ENCODE results near the gene ZFYVE27. TPM values are rescaled to one million over a fixed set of nuclear protein-coding genes. Genes with fewer than 3 reads are reported as not detected.

Gene ZFYVE27
- total and polyA plus RNA-seq, 2 experiments from 2014 or later = 17.2 to 32.6 TPM

DNA sequence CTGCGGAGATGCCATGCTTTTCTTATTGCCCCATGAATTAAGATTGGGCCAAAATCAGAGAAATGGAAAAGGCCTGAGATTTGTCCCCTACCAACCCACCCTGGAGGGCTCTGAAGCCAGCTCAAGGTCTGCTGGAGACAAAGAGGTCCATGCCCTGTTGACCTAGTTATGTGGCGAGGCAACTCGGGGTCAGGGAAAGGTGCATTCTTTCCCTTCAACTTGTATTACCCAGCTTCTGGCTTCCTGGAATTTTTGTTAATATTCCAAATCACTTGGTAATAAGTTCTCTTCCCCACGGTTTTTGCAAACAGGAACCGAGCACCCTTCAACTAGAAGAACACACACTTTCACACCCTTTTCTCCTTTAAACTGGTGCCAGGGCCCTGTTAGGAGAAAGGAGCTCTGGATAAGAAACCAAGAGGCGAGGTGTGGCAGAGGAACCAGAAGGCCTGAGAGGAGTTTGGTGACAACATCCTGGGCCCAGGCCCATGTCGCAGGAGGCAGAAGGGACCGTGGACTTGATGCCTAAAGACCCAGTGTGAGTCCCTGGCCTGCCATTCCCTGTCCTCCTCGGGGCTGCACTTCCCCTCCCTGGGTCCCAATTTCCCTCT, 47.4 kb downstream of the ZFYVE27 start:
- no peak overlapping the region for H2AFZ ChIP-seq
- no peaks in the 10 kb centered on the region for H3K4me1 ChIP-seq (ENCODE audit: insufficient read depth)
- H3K79me2 ChIP-seq (ENCODE audit: insufficient read depth) = no peaks in the 10 kb centered on the region
- no peak overlapping the region for H3K4me2 ChIP-seq (ENCODE audit: unreplicated experiment)
- no peaks in the 10 kb centered on the region for H3F3A ChIP-seq (ENCODE audit: insufficient read depth)
- H3K9me3 ChIP-seq (ENCODE audit: low read depth) = no peaks in the 10 kb centered on the region
- H3K27ac ChIP-seq = no peak overlapping the region
- in situ Hi-C loops (cut with MboI) = loop anchor here (25.0 kb wide), 1 partner anchor 253 kb away; the partner anchor contains the start of gene CRTAC1
- H4K20me1 ChIP-seq (ENCODE audit: insufficient read depth) = no peaks in the 10 kb centered on the region
- H3K9me2 ChIP-seq (ENCODE audit: insufficient read depth) = no peaks in the 10 kb centered on the region
- H3K4me3 ChIP-seq = no peak overlapping the region
- DNase-seq = no peak
- H3K9ac ChIP-seq = no peak overlapping the region
- 61 to 68% methylated on average over 9 of the region's 9 CpGs for WGBS, 2 experiments (ENCODE audit: low coverage in 1 of 2, low lambda C conversion rate in 2 of 2, missing lambda C conversion rate in 2 of 2)
- H3K27me3 ChIP-seq (replicated peaks; ENCODE audit: insufficient read depth) = peaks cover 8% of the 10 kb centered on the region
- TF ChIP-seq EZH2 (IDR thresholded peaks at IDR 0.05; ENCODE audit: insufficient read depth, poor library complexity, severe bottlenecking) = no peak
- TF ChIP-seq EZH2phosphoT487 (IDR thresholded peaks at IDR 0.05; ENCODE audit: insufficient read depth, low read depth) = no peak
- H3K36me3 ChIP-seq (ENCODE audit: low read depth) = no peaks in the 10 kb centered on the region

DNA sequence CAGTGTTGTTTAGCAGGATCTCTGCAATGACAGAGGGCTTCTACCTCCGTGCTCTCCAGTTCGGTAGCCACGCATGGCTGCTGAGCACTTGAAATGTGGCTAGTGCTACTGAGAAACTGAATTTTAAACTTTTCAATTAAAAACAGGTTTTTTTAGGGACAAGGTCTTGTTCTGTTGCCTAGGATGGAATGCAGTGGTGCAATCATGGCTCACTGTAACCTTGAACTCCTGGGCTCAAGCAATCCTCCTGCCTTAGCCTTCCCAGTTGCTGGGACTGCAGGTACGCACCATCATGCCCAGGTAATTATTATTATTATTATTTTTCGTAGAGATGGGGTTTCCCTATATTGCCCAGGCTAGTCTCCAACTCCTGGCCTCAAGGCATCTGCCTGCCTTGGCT, 48.3 kb downstream of the ZFYVE27 start:
- no peaks in the 10 kb centered on the region for H4K20me1 ChIP-seq (ENCODE audit: insufficient read depth)
- no peaks in the 10 kb centered on the region for H3K36me3 ChIP-seq (ENCODE audit: low read depth)
- no peak overlapping the region for H3K4me3 ChIP-seq
- no peak overlapping the region for H3K9ac ChIP-seq
- no peaks in the 10 kb centered on the region for H3K9me3 ChIP-seq (ENCODE audit: low read depth)
- 57 to 61% methylated on average over 5 of the region's 5 CpGs for WGBS, 2 experiments (ENCODE audit: low coverage in 1 of 2, low lambda C conversion rate in 2 of 2, missing lambda C conversion rate in 2 of 2)
- H3F3A ChIP-seq (ENCODE audit: insufficient read depth) = no peaks in the 10 kb centered on the region
- H3K9me2 ChIP-seq (ENCODE audit: insufficient read depth) = no peaks in the 10 kb centered on the region
- TF ChIP-seq EZH2phosphoT487 (IDR thresholded peaks at IDR 0.05; ENCODE audit: insufficient read depth, low read depth) (no peak), EZH2 (IDR thresholded peaks at IDR 0.05; ENCODE audit: insufficient read depth, poor library complexity, severe bottlenecking) (no peak)
- no peak for DNase-seq
- H2AFZ ChIP-seq = no peak overlapping the region
- no peaks in the 10 kb centered on the region for H3K79me2 ChIP-seq (ENCODE audit: insufficient read depth)
- peaks cover 8% of the 10 kb centered on the region for H3K27me3 ChIP-seq (replicated peaks; ENCODE audit: insufficient read depth)
- no peak overlapping the region for H3K4me2 ChIP-seq (ENCODE audit: unreplicated experiment)
- no peaks in the 10 kb centered on the region for H3K4me1 ChIP-seq (ENCODE audit: insufficient read depth)
- in situ Hi-C loops (cut with MboI) = loop anchor here (25.0 kb wide), 1 partner anchor 252 kb away; the partner anchor contains the start of gene CRTAC1
- no peak overlapping the region for H3K27ac ChIP-seq

DNA sequence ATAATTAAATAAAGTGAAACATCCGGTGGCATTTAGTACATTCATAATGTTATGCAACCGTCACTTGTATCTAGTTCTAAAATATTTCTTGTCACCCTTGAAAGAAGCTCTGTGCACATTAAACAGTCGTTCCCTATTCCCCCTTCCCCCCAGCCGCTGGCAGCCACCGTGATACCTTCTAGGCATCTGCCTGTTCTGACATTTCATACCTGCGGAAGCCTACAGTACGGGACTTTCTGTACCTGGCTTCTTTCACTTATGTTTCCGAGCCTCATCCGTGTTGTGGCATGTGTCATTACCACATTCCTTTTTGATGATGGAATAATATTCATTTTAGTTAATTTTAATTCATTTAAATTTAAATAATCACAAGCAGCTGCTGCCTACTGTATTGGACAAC, 48.8 kb downstream of the ZFYVE27 start:
- H2AFZ ChIP-seq = no peak overlapping the region
- no peaks in the 10 kb centered on the region for H4K20me1 ChIP-seq (ENCODE audit: insufficient read depth)
- H3K79me2 ChIP-seq (ENCODE audit: insufficient read depth) = no peaks in the 10 kb centered on the region
- no peak overlapping the region for H3K9ac ChIP-seq
- peaks cover 8% of the 10 kb centered on the region for H3K27me3 ChIP-seq (replicated peaks; ENCODE audit: insufficient read depth)
- DNase-seq = no peak
- H3K4me1 ChIP-seq (ENCODE audit: insufficient read depth) = no peaks in the 10 kb centered on the region
- H3K4me2 ChIP-seq (ENCODE audit: unreplicated experiment) = no peak overlapping the region
- H3K27ac ChIP-seq = no peak overlapping the region
- no peak overlapping the region for H3K4me3 ChIP-seq
- in situ Hi-C loops (cut with MboI) = loop anchor here (25.0 kb wide), 1 partner anchor 252 kb away; the partner anchor contains the start of gene CRTAC1
- H3K36me3 ChIP-seq (ENCODE audit: low read depth) = no peaks in the 10 kb centered on the region
- no peaks in the 10 kb centered on the region for H3F3A ChIP-seq (ENCODE audit: insufficient read depth)
- TF ChIP-seq EZH2 (IDR thresholded peaks at IDR 0.05; ENCODE audit: insufficient read depth, poor library complexity, severe bottlenecking) (no peak), EZH2phosphoT487 (IDR thresholded peaks at IDR 0.05; ENCODE audit: insufficient read depth, low read depth) (no peak)
- H3K9me2 ChIP-seq (ENCODE audit: insufficient read depth) = no peaks in the 10 kb centered on the region
- H3K9me3 ChIP-seq (ENCODE audit: low read depth) = no peaks in the 10 kb centered on the region
- WGBS, 2 experiments (ENCODE audit: low coverage in 1 of 2, low lambda C conversion rate in 2 of 2, missing lambda C conversion rate in 2 of 2) = 55 to 59% methylated on average over 9 of the region's 9 CpGs

DNA sequence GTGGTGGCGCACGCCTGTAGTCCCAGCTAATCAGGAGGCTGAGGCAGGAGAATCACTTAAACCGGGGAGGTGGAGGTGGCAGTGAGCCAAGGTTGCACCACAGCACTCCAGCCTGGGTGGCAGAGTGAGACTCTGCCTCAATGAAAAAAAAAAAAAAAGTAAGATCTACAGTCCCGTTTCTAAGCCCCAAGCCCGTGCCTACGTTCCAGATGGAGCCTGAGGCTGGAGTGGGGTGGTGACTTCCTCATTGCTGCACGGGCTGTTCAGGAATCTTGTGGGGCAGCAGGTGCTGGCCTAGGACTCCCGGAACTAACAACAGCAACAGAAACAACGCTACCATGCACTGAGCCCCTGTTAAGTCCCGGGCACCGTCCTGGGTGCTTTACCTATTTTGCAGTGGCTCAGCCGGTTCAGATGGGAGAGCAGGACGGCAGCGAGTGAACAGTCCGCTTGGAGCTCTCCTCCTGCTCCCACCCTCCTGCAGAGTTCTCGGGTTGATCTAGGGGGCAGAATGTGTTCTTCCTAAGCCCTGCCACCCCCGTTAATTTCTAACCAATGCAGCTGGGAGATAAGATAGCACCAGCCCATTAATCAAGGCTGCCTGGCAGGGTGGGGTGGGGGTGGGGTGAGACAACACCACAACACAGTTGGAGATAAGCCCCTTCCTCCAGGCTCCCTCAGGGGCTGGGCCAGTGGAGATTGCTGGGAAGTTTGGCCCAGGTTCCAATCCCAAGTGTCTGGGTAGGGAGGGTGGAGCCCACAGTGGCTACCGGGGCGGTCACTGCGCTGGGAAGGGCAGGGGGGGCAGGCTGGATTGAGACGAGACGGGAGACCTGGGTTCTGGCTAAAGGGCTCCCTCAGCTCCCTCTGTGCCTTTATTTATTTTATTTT, 51.9 kb downstream of the ZFYVE27 start:
- Histone ChIP-seq H3K4me3 (no peak overlapping the region), H3K9ac (no peak overlapping the region), H3K79me2 (ENCODE audit: insufficient read depth) (no peaks in the 10 kb centered on the region), H3K4me2 (ENCODE audit: unreplicated experiment) (no peak overlapping the region), H4K20me1 (ENCODE audit: insufficient read depth) (no peaks in the 10 kb centered on the region), H3K36me3 (ENCODE audit: low read depth) (no peaks in the 10 kb centered on the region), H3F3A (ENCODE audit: insufficient read depth) (no peaks in the 10 kb centered on the region), H3K27ac (no peak overlapping the region), H2AFZ (no peak overlapping the region), H3K4me1 (ENCODE audit: insufficient read depth) (no peaks in the 10 kb centered on the region), H3K27me3 (replicated peaks; ENCODE audit: insufficient read depth) (peaks cover 8% of the 10 kb centered on the region), H3K9me3 (ENCODE audit: low read depth) (no peaks in the 10 kb centered on the region), H3K9me2 (ENCODE audit: insufficient read depth) (no peaks in the 10 kb centered on the region)
- TF ChIP-seq EZH2phosphoT487 (IDR thresholded peaks at IDR 0.05; ENCODE audit: insufficient read depth, low read depth) (no peak), EZH2 (IDR thresholded peaks at IDR 0.05; ENCODE audit: insufficient read depth, poor library complexity, severe bottlenecking) (no peak)
- WGBS, 2 experiments (ENCODE audit: low coverage in 1 of 2, low lambda C conversion rate in 2 of 2, missing lambda C conversion rate in 2 of 2) = 16 to 17% methylated on average over 21 to 22 of the region's 22 CpGs
- in situ Hi-C loops (cut with MboI) = loop anchor here (25.0 kb wide), 1 partner anchor 249 kb away; the partner anchor contains the start of gene CRTAC1
- no peak for DNase-seq

Data from GM23248 (cell line).